ENCODE measurements around the gene PCBP3. TPM values are rescaled to one million over a fixed set of nuclear protein-coding genes. Genes with fewer than 3 reads are reported as not detected.

PCBP3 gene
- total RNA-seq, 2 experiments from 2014 or later, result 1.3 to 1.4 TPM

DNA sequence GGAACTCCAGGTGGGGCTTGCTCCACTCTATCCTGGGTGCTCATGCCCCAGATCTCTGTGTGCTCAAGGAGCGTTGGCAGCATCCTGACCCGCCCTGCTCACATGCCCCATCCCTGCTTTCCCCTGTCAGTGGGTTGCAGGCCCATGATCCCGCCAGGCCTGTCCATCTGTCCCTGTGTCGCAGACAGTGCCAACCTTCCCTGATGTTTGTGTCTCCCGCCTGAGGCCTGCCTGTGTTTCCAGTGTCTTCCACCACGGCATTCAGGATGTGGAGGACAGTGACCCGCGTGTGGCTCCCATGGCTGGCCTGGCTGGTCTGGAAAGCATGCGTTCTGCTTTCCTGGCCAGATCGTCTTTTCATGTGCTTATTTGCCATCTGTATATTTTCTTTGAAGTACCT is 82.9 kb downstream of the PCBP3 start:
- CTCF ChIA-PET, result no interaction called here
- no peak overlapping the region for H3K4me3 Mint-ChIP-seq
- peak; percentile 9 for DNase-seq

GRCh38 chr21:45727390-45727789 is 83.9 kb downstream of the PCBP3 start:
- Mint-ChIP-seq H3K36me3 (ENCODE audit: low read depth) (no peaks in the 10 kb centered on the region), H3K27ac (no peak overlapping the region), H3K27me3 (ENCODE audit: low read depth) (peaks cover 12% of the 10 kb centered on the region), H3K4me1 (ENCODE audit: low read depth) (peaks cover 3% of the 10 kb centered on the region), H3K4me3 (no peak overlapping the region), H3K9me3 (ENCODE audit: insufficient read depth) (no peaks in the 10 kb centered on the region)
- POLR2A ChIA-PET, result no interaction called here
- no peak for DNase-seq
- CTCF ChIA-PET, result no interaction called here
- ATAC-seq, result no peak

More for the DNA sequence above, 82.9 kb downstream of the PCBP3 start:
- POLR2A ChIA-PET, result no interaction called here
- Mint-ChIP-seq H3K27me3 (ENCODE audit: low read depth) (peaks cover 12% of the 10 kb centered on the region), H3K9me3 (ENCODE audit: insufficient read depth) (no peaks in the 10 kb centered on the region), H3K4me1 (ENCODE audit: low read depth) (peaks cover 3% of the 10 kb centered on the region), H3K27ac (no peak overlapping the region), H3K36me3 (ENCODE audit: low read depth) (no peaks in the 10 kb centered on the region)
- no peak for ATAC-seq

DNA sequence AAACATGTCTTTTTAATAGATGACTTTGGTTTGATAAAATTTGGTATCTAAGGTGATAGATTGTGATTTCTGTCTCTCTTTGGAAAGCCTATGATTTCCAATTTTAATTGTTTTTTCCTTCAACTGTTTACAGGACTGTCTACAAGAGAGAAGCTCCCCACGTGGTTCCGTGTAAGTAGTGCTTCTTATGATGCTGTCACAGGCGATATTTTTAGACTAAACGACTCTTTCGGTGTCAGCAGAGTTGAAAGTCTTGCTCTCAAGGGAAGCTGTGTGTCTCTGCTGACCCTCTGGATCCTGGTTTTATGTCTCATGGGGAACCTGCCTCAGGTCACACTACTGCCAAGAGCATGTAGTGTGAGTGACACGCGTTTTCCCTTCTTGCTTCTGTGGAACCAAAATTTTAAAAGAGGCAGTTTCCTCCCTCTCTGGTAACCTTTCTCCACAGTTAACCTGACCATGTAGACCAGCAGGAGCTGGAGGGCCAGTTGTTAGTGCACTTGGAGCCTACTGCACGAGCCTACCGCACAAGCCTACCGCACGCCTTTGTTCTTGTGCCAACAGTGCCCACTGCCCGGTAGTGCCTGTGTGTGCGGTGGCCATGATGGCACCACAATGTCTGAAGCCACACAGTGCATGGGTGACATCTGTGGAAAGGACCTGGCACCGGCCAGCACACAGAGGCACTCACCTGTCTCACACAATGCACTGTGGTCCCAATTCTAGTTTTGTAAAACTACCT is 91.9 kb downstream of the PCBP3 start:
- Mint-ChIP-seq H3K4me1 (ENCODE audit: low read depth) (peaks cover 2% of the 10 kb centered on the region), H3K27me3 (ENCODE audit: low read depth) (peaks cover 2% of the 10 kb centered on the region), H3K27ac (no peak overlapping the region), H3K4me3 (no peak overlapping the region), H3K36me3 (ENCODE audit: low read depth) (no peaks in the 10 kb centered on the region), H3K9me3 (ENCODE audit: insufficient read depth) (no peaks in the 10 kb centered on the region)
- no peak for ATAC-seq
- CTCF ChIA-PET, result no interaction called here
- no peak for DNase-seq
- POLR2A ChIA-PET, result no interaction called here

DNA sequence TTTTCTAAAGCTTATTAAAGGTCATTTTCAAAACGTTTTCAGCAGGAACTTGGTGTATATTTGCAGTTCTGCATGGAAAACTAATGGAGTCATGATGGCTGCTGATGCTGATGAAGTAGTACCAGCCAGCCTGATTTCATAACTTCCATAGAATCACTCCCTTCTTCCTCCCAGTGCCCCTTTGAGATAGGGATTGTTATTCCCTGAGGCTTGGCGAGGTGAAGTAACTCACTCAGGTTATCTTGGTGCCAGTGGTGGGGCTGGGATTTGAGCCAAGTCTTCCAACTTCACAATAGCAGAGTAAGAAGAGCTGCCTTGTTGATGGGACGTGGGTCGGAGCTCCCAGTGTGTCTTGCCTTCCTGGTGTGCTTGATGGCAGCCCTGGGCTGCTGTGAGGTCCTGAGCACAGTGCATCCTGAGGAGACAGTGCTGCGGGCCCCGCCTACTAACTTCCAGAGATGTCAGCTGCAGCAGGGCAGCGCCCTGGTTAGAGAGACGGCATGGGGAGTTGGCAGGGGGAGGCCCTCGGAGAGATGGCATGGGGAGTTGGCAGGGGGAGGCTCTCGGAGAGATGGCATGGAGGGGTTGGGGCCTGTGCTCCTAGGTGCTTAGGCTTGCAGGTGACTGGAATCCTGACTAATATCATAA is 92.6 kb downstream of the PCBP3 start:
- Mint-ChIP-seq H3K9me3 (ENCODE audit: insufficient read depth) (no peaks in the 10 kb centered on the region), H3K27me3 (ENCODE audit: low read depth) (no peaks in the 10 kb centered on the region), H3K36me3 (ENCODE audit: low read depth) (no peaks in the 10 kb centered on the region), H3K4me3 (no peak overlapping the region), H3K4me1 (ENCODE audit: low read depth) (peaks cover 2% of the 10 kb centered on the region), H3K27ac (no peak overlapping the region)
- ChIA-PET POLR2A (no interaction called here), CTCF (no interaction called here)
- DNase-seq (no peak), ATAC-seq (no peak)

DNA sequence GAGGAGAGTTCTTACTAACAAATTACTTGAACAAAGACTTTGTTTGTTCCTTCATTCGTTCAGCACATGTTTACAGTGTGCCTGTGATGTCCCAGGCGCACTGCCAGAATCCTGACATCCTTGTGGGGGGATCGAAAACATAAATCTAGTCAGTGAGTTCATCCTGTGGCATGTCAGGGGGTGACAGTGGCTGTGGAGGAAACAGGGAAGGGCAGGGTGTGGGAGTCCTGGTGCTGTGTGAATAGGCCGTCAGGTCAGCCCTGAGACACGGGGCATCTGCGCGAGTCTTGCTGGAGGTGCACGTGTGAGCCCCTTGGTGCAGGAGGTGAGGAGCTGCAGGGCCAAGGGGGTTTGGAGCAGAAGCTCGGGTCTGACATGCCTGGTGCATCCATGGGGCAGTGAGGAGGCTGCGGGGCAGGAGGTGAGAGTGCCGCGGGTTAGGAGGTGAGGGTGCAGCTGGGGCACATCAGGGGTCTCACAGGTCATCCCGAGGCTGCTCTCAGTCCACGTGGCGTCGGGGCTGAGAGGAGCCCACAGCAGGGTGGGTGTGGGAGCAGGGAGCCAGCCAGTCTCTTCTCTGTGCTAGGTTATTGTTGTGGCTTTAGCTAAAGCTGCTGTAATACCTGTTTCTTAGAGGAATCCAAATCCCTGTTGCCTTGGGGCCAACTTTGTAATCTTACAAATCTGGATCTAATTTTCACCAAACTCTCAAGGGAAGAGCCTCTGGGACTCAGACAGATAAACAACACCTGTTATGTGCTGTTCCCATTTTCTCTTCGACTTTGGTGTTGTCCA is 93.4 kb downstream of the PCBP3 start:
- Mint-ChIP-seq H3K27me3 (ENCODE audit: low read depth) (no peaks in the 10 kb centered on the region), H3K9me3 (ENCODE audit: insufficient read depth) (no peaks in the 10 kb centered on the region), H3K27ac (no peak overlapping the region), H3K4me1 (ENCODE audit: low read depth) (peaks cover 2% of the 10 kb centered on the region), H3K36me3 (ENCODE audit: low read depth) (no peaks in the 10 kb centered on the region), H3K4me3 (no peak overlapping the region)
- ChIA-PET POLR2A (no interaction called here), CTCF (interaction anchor here (0.9 to 1.3 kb wide), 2 partner anchors 209 to 259 kb away, joined by 3 read pairs; no protein-coding TSS in a partner anchor)
- ATAC-seq, result no peak
- DNase-seq, result no peak

DNA sequence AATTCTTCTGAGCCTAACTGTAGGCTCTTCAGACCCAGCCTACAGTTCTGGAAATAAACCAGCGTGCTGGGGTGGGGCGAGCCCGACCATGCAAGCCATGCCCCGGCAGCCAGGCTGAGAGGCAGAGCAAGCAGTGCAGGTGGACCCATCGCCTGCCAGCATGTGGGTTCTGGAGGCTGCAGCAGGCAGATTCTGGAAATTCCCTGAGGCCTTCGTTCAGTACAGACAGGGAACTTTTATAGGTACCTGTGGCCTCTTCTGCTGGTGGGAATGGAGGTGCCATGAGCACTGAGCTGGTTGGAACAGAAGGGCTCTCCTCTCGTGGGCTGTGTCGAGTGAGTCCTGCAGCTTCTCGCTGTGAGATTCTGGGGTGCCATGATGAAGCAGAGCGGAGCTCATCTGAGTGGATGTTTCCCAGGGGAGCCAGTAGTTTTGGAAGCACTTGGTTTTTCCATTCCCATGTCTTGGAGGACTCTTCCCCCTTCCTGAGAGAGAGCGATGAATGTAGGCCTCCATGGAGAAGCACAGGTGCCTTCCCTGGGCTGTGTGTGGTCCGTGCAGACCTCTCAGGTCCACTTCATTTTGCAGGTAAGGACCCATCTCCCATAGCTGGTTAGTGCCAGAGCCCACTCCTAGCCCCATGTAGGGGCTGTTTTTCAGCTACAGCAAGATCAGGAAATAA is 94.1 kb downstream of the PCBP3 start:
- CTCF ChIA-PET, result interaction anchor here (0.9 to 1.3 kb wide), 2 partner anchors 208 to 260 kb away, joined by 3 read pairs; no protein-coding TSS in a partner anchor
- Mint-ChIP-seq H3K4me3 (no peak overlapping the region), H3K9me3 (ENCODE audit: insufficient read depth) (no peaks in the 10 kb centered on the region), H3K4me1 (ENCODE audit: low read depth) (peaks cover 2% of the 10 kb centered on the region), H3K27me3 (ENCODE audit: low read depth) (no peaks in the 10 kb centered on the region), H3K27ac (no peak overlapping the region), H3K36me3 (ENCODE audit: low read depth) (no peaks in the 10 kb centered on the region)
- no peak for ATAC-seq
- POLR2A ChIA-PET, result no interaction called here
- no peak for DNase-seq

DNA sequence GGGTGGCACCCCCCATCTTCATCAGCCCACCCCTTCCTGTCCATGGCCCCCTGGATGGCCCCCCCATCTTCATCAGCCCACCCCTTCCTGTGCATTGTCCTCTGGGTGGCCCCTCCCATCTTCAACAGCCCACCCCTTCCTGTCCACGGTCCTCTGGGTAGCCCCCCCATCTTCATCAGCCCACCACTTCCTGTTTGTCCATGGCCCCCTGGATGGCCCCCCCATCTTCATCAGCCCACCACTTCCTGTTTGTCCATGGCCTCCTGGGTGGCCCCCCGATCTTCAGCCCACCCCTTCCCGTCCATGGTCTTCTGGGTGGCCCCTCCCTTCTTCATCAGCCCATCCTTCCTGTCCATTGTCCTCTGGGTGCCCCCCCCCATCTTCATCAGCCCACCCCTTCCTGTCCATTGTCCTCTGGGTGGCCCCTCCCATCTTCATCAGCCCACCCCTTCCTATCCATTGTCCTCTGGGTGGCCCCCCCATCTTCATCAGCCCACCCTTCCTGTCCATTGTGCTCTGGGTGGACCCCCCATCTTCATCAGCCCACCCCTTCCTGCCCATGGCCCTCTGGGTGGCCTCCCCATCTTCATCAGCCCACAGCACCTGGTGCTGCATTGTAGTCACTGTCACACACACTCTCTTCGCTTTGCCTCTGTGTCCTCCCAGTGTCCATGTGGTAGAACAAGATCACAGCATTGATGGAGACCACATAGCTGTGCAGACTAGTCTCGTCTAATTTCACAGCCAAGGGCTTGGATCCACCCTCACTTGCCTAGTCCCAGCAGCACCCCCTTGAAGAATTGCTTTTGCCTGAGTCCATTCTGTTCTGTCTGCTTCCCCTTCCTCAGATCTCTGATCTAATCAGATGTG is 95.9 kb downstream of the PCBP3 start:
- peaks cover 2% of the 10 kb centered on the region for H3K4me1 Mint-ChIP-seq (ENCODE audit: low read depth)
- no peak for ATAC-seq
- POLR2A ChIA-PET, result no interaction called here

GRCh38 chr21:45740088-45740440 is 96.5 kb downstream of the PCBP3 start:
- no peaks in the 10 kb centered on the region for H3K9me3 Mint-ChIP-seq (ENCODE audit: insufficient read depth)
- ATAC-seq (no peak), DNase-seq (no peak)
- no peak overlapping the region for H3K4me3 Mint-ChIP-seq
- no peak overlapping the region for H3K27ac Mint-ChIP-seq
- no peaks in the 10 kb centered on the region for H3K27me3 Mint-ChIP-seq (ENCODE audit: low read depth)
- H3K4me1 Mint-ChIP-seq (ENCODE audit: low read depth), result peaks cover 2% of the 10 kb centered on the region
- ChIA-PET POLR2A (no interaction called here), CTCF (interaction anchor here (1.0 kb wide), 1 partner anchor 29 kb away, joined by 4 read pairs; no protein-coding TSS in a partner anchor)
- H3K36me3 Mint-ChIP-seq (ENCODE audit: low read depth), result no peaks in the 10 kb centered on the region

More for the DNA sequence above, 95.9 kb downstream of the PCBP3 start:
- DNase-seq, result peak; percentile 27
- Mint-ChIP-seq H3K27me3 (ENCODE audit: low read depth) (no peaks in the 10 kb centered on the region), H3K4me3 (no peak overlapping the region), H3K9me3 (ENCODE audit: insufficient read depth) (no peaks in the 10 kb centered on the region), H3K27ac (peak overlapping the region; percentile 65), H3K36me3 (ENCODE audit: low read depth) (no peaks in the 10 kb centered on the region)
- CTCF ChIA-PET, result interaction anchor here (1.0 kb wide), 1 partner anchor 29 kb away, joined by 4 read pairs; no protein-coding TSS in a partner anchor

GRCh38 chr21:45740491-45741357 is 97.2 kb downstream of the PCBP3 start:
- ChIA-PET POLR2A (no interaction called here), CTCF (interaction anchor here (0.9 to 1.2 kb wide), 4 partner anchors 28 to 432 kb away, joined by 3 to 4 read pairs (median 3); no protein-coding TSS in a partner anchor)
- Mint-ChIP-seq H3K27me3 (ENCODE audit: low read depth) (no peaks in the 10 kb centered on the region), H3K4me3 (no peak overlapping the region), H3K4me1 (ENCODE audit: low read depth) (peaks cover 2% of the 10 kb centered on the region), H3K27ac (no peak overlapping the region), H3K9me3 (ENCODE audit: insufficient read depth) (no peaks in the 10 kb centered on the region), H3K36me3 (ENCODE audit: low read depth) (peaks cover 2% of the 10 kb centered on the region)
- DNase-seq (no peak), ATAC-seq (no peak)

DNA sequence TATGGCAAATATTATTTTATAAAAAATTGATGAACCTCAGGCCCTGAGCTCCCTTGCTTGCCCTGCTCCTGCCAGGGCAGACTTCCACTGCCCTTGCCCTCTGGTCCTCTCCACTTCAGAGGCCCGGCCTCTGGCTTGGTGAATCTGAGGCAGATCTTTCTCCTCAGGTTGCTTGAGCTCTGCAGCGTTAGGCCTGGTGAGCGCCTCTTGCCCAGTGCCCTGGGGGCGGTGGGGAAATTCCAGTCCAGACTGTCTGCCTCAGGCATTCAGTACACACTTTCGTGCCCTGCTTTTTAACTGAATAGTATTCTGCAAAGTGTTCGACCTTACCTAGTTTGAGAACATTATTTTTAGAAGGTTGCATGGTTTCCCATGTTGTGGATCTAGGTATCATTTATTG is 98.2 kb downstream of the PCBP3 start:
- ChIA-PET CTCF (interaction anchor here (0.9 to 1.2 kb wide), 3 partner anchors 27 to 433 kb away, joined by 3 read pairs; no protein-coding TSS in a partner anchor), POLR2A (interaction anchor here (0.6 kb wide), 1 partner anchor 387 kb away, joined by 4 read pairs; no protein-coding TSS in a partner anchor)
- no peak for ATAC-seq
- Mint-ChIP-seq H3K9me3 (ENCODE audit: insufficient read depth) (no peaks in the 10 kb centered on the region), H3K36me3 (ENCODE audit: low read depth) (peaks cover 2% of the 10 kb centered on the region), H3K4me3 (no peak overlapping the region), H3K27ac (no peak overlapping the region), H3K4me1 (ENCODE audit: low read depth) (peaks cover 2% of the 10 kb centered on the region), H3K27me3 (ENCODE audit: low read depth) (no peaks in the 10 kb centered on the region)
- no peak for DNase-seq

Data from activated CD8-positive, alpha-beta T cell treated with anti-CD3 and anti-CD28 coated beads, Interleukin-2, amount 10 ng/mL, durations not matched to agents 7 days and 5 days (primary cell).